T-helper 9 cell (primary cell): ENCODE measurements around the gene HSH2D.
"Not testable (repeated sequence)": the region's sequence is repeated elsewhere in the genome, so short reads cannot be mapped to it uniquely, and the experiment has no call there.

Experiments used
- DNase-seq: peaks from one replicate; pipeline ENCODE4 v3.0.0-alpha.2; 2020
- total RNA-seq, 2 donors: gene quantifications; one replicate each; lab custom pipeline; 2026; lab: John Stamatoyannopoulos, UW

The HSH2D gene, protein sequence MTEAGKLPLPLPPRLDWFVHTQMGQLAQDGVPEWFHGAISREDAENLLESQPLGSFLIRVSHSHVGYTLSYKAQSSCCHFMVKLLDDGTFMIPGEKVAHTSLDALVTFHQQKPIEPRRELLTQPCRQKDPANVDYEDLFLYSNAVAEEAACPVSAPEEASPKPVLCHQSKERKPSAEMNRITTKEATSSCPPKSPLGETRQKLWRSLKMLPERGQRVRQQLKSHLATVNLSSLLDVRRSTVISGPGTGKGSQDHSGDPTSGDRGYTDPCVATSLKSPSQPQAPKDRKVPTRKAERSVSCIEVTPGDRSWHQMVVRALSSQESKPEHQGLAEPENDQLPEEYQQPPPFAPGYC
- 21.3 to 31.1 reads per million in 2 donors for total RNA-seq

DNA sequence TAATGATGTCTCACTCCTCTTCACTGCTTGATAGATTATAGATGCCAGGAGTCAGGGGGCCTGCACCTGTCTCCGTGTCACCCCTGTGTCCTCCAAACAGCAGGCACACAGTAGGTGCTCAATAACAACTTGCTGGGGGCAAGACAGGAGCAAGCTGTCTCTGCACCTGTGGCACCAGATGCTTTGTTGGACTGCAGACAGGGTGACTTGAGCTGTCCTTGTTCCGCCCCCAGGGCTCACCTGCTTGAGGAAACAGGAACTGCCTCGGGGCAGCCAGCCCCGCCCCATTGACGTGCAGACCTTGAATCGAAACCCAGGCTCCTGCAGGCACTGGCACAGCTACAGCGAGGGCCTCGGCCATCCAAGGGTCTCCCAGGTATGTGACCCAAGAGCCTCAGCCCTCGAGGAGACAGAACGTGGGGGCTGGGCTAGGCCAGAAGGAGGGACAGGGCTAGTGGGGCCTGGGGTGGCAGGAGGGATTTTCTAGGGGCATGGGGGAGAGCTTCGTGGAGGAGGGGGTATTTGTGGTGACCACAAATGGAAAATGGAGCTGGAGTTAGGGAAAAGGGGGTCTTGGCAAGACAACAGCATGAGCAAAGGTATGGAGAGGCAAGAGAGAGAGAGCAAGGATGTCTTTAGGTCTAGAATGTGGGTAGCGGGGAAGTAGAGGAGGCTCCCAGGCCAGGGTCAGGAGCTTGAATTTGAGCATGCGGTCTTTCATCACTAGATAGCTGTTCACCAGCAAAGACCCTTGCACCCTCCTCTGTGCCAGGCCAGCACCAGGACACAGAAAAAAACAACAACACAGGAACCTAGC is at the start of gene HSH2D:
TSS of gene HSH2D (plus strand) at position 287 of the 817 bp plus-strand sequence. CDS start 5,066 bp downstream, outside the sequence.
- DNase-seq = peak; percentile 66

DNA sequence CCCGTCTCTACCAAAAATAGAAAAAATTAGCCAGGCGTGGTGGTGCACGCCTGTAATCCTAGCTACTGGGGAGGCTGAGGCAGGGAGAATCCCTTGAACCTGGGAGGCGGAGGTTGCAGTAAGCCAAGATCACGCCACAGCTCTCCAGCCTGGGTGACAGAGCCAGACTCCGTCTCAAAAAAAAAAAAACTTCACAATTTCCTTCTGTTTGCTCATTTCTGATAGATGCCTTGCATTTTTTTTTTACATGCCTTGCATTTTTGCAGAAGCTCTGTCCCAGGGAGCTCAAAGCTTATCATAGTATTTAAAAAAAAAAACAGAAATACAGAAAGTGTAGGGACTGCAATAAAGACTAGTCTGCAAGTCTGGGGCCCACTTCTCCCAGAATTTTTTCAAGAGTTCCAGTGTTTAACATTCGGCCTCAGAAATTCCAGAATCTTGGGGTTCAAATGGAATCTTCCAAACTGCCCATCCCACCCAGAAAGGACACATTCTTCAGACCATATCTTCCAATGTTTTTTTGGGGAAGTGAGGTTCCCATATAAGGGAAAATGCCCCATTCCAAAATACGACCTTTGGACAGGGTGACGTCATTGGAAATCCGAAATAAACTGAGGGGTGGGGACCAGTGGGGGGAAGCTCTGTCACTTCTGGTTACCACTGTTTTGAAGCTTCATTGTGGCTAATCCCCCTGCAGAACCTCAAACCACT is 49.0 kb upstream of the HSH2D start:
- DNase-seq = no peak

DNA sequence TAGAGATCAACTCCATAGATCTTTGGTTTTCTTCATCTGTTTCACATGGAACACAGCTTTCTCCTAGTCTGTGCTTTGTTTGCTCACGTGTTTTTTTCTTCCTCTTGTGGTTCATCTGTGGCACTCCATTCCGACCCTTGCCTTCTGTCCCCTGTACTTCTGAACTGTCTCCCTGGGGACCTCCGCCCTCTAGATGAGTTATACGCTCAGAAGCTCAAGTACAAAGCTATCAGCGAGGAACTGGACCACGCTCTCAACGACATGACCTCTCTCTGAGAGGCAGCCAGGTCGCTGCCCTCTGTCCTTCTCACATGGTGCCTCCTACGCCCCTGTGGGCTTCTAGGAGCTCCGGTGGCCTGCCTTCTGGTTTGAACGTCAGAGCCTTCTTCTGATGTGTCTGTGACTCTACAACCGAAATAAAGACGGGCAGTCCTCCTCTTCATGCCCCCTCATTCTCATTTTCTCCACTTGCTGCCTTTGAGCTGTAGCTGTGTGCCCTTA is 48.4 kb upstream of the HSH2D start:
- no peak for DNase-seq

DNA sequence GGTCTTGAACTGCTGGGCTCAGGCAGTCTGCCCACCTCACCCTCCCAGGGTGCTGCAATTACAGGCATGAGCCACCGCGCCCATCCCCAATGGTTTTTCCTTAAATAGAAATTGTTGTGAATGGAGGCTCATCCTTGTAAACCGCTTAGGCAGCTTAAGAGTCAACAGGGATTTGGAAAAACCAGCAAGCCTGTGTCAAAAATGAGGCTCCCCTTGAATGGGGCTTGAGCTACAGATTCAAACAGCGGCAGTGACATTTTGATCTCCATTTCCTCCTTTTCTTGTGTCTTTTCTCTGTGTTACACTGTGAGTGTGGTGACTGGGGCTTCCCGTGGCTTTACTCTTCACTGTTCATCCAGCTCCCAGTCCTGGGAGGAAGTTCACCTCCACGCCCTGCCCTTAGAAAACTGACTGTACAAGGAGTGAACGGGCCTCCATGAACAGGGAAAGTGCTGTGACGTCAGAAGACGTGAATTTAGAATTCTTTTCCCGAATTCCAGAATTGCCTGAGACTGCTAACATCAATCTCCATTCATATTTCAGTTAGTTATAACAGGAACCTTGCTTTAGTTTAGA is 47.1 kb upstream of the HSH2D start:
- no peak for DNase-seq

DNA sequence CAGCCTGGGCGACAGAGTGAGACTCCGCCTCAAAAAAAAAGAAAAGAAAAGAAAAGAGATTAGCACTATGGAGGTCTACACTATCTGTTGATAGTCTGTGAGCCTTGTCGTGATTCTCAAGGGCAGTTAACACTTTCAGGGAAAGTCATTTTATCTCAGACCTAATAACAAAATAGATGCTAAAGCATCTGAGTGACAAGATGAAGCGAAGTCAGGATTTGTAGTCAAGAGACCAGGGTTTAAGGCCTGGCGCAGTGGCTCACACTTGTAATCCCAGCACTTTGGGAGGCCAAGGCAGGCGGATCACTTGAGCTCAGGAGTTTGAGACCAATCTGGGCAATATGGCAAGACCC is 45.1 kb upstream of the HSH2D start:
- no peak for DNase-seq

DNA sequence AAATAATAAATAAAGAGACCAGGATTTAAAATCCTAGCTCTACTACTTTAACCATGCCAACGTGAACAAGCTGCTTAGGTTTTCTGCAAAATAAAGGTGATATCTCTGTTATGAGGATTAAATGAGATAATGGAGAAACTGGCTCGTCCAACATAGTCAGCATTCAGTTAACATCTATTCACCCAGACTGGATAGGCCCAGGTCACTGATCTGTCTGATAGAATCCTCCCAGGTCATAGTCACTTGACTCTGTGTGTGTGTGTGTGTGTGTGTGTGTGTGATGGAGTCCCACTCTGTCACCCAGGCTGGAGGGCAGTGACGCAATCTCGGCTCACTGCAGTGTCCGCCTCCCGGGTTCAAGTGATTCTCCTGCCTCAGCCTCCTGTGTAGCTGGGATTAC is 44.7 kb upstream of the HSH2D start:
- DNase-seq = no peak

DNA sequence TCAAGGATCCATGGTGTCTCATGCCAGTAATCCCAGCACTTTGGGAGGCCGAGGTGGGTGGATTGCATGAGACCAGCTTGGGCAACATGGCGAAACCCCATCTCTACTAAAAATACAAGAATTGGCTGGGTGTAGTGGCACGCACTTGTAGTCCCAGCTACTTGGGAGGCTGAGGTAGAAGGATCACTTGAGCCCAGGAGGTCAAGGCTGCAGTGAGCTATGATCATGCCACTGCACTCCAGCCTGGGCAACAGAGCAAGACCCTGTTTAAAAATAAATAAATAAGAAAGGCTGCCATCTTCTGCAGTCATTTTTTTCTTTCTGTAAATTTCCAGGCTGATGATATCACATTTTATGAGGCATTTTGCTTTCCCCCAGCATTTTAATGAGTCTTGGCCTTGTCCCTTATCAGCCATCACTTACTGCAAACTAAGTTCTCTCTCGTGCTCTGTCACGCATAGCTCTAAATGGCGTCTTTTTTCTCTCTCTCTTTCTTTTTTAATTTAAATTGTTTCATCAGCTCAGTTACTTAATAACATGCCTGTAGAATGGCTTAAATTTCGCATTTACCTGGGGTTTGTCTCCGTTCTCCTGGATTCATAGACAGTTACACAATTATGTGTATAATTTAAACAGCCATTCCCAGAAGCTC is 44.0 kb upstream of the HSH2D start:
- DNase-seq = not testable (repeated sequence)

DNA sequence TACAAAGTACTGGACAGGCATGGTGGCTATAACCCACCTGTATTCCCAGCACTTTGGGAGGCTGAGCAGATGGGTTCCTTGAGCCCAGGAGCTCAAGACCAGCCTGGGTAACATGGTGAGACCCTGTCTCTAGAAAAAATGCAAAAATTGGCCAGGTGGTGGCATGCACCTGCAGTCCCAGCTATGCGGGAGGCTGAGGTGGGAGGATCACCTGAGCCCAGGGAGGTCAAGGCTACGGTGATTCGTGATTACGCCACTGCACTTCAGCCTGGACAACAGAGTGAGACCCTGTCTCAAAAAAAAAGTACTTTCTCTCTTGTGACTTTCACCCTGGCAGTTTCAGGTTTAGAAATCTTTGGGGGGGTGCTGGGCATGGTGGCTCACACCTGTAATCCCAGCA is 43.0 kb upstream of the HSH2D start:
- no peak for DNase-seq

DNA sequence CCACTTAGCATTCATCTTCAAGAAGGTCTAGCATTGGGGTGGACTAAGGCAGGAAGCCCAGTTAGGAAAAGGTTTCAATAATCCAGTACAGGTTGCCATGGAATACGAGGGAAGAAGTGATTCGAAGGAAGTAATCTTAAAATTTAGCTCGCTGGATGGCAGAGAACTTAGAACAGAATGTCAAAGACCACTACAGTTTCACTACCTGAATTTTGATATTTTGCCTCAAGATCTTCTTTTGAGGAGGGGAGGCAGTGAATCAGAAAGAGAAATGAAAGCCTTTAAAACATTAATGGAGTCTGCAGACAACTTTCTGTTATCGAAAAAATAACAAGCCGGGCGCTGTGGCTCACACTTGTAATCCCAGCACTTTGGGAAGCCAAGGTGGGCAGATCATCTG is 38.8 kb upstream of the HSH2D start:
- DNase-seq = no peak

DNA sequence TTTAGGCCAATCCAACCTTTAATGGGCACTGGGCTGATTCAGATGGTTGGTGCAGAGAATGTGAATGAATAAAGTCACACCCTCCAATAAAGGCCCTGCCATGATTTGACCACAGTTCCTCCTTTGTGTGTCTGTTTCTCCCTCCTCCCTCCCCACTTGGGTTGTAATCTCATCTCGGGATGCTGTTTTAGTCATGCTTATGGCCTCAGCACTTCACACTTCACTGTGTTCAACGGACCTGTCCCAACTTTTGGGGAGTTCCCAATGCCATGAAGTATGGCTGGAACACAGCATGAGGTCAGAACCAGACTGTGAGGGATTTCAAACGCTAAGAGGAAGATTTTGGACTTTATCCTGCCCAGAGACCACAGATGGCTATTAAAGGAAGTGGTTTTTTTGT is 37.4 kb upstream of the HSH2D start:
- DNase-seq = no peak

DNA sequence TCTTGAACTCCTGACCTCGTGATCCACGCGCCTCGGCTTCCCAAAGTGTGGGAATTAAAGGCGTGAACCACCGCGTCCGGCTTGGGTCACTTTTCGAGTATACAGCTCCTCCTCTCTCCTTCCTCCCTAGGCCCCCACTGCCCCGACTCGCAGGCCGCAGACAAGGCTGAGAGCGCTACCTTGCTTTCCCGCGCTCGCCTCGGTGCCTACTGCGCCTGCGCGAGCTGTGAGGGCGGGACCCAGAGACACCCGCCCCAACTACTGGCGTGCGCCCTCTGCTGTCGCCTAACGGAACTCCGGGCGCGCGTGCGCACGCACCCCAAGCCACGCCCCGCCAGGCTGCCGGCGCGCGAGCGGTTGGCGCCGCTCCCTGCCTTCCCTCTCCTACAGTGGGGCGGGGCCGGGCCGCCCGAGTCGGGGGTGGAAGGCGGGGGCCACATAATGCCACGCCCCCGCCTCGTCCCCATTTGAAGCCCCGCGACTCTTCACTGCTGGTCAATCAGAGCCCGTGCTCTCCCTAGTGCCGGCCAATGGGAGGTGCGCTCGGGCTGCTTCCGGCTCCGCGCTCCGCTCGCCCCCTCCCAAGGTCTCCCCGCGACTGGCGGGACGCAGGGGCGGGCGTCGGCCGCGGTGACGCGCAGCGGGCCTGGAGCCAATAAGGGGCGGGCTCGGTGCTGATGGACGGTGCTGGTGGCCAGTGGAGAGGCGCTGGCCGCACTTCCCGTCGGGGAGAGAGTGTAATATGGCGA is 32.2 kb upstream of the HSH2D start, which contains the start of gene RAB8A:
TSS of gene RAB8A (plus strand) at position 730 of the 749 bp plus-strand sequence. CDS start at position 743, 13 bp downstream.
- DNase-seq = peak; percentile 99

DNA sequence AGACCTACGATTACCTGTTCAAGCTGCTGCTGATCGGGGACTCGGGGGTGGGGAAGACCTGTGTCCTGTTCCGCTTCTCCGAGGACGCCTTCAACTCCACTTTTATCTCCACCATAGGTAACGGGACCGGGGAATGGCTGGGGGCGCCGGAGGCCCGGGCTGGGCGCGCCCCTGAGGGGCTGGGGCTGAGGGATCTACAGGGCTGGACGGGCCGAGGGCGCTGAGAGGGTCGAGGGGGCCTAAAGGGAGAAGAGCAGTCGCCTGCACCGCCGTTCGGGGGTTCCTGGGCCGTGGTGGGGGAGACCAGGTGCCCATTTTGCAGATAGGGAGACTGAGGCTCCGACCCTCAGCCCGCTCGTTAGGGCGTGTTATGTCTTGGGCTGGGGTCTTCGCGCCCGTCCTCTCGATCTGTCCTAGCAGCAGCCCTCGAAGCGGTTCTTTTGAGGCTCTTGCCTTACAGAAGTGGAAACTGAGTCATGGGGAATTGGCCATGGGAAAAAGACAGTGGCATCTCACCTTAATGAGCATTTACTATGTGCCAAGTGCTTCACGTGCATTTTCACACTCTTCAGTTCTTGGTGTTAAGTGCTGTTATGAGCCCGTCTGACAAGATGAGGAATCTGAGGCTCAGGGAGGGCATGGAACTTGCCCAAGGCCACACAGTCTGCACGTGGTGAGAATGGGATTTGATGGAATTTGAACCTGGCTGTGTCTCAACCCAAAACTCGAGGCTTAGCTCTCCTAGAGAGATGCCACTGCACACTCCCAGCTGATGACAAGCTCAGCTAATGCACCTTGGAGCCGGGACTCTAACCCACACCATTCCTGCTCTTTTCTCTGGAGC is 31.4 kb upstream of the HSH2D start:
- DNase-seq = no peak

DNA sequence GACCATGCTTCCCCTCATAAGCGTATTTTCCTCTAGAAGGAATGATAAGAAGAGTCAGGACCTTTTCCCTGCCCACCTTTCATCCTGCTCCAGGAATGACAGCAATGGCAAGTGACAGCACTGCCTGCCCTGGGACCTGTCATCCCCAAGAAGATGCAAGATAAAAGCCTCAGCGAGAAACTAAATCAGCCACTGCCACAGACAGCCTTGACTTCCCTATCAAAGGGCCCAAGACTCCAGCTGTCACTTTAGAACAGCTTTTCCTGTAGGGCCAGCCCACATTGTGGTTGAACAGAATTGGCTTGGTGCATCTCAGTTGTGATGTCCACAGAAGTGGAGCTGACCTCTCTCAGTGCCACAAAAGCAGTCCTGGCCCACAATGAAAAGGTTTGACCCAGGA is 30.7 kb upstream of the HSH2D start:
- no peak for DNase-seq

DNA sequence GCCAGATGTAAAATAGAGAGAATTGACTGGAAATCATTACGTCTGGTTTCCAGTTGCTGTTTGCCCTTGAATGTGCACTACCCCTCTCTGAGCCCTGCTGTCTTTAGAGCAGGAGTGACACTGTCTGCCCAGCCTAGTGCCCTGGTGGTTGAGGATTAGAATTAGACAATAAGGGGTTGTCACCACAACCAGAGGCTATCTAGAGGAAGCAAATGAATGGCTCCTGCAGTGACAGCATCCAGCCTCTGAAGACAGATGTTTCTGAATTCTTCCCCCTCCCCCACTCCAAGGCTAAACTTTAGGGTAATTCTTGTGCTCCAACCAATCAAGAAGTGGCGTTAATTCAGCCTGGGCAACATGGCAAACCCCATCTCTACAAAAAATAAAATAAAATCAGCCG is 29.8 kb upstream of the HSH2D start:
- no peak for DNase-seq

DNA sequence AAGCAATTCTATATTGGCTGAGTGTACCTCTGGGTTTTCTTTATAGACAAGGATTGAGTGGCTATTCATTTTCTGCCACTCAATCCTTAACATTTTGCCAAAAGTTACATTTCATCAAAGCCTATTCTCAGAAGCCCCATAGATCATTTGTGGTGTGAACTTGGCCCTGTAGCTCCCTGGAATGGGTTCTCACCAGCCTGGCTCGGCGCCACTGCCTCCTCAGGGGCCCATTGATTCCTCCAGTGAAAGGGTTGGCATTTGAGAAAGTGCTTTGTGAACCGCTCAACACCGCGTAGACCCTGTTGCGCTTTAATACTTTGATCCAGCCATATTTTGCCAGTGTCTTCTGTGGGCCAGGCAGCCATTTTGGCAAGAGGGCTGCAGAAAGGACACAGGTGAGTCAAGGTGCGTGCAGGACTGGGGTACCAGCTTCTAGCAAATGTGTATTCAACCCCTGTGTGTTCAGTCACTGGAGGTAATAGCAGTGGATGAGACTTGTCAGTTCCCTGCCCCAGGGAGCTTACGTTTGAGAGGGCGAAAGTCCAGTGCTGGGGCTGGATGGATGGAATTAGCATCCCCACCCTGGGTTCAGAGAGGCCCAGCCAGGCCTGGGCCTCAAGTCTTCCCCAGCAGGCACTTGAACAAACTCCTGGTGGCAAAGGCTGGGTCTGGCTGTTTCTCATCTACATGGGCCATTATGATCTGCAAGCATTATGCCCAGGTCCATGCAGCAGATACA is 28.0 kb upstream of the HSH2D start:
- no peak for DNase-seq

DNA sequence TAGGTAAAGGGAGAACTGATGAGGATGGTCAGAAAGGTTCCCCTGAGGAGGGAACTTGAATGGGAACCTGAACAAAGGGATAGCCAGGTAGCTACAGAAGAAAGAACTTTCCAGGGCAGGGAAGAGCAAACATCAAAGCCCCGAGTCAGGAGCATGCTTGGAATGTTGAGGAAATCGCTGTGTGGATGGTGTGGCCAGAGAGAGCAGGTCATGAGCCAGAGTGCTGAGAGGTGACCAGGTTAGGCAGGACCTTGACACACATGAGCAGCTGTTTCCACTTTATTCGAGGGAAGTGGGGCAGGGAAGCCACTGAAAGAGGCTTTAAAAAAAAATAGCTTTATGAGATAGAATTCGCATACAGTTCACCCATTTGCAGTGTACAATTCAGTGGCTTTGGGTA is 27.4 kb upstream of the HSH2D start:
- DNase-seq = no peak

DNA sequence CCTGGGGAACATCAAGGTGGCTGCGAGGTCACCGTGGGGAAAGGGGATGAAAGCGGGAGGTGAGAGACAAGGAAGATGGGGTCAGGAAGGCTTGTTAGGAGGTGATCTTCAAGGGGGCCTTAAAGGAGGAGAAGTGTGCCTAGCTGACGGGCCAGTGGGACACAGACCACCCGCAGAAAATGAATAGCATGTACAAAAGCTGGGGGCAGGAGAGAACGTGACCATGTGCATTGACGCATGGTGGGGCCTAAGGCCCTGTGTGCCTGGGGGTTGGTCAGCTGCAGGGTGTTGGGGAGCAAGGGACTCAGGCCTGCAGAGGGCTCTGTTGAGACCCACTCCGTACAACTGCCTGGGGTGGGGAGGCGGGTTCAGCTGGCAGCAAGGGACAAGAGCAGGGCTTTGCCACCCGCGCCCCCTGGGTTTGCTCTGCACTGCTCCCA is 25.9 kb upstream of the HSH2D start:
- no peak for DNase-seq

DNA sequence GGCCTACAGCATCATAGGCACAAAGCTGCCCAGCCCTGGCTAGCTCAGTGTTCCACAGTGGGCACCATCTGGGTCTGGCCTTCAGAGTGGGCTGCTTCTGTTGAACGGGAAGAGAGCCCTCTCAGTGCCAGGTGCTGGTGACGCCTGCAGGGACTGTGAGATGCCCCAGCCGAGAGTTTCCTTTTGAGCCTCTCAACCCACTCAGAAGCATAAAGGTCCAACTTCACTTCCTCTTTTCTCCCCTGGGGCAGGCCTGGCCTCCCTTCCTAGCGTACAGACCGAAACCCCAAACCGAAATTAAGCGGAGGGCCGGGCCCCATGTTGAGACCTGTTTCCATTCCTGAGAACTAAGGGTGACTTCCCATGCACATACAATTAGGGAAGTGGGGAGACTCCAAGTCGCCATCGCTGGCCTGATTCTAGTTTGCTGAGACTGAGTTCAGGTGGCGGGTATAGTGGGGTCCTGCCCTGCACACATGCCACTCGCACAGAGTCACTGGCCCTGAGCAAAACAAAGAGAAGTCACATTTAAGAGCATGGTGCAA is 24.9 kb upstream of the HSH2D start:
- DNase-seq = no peak

DNA sequence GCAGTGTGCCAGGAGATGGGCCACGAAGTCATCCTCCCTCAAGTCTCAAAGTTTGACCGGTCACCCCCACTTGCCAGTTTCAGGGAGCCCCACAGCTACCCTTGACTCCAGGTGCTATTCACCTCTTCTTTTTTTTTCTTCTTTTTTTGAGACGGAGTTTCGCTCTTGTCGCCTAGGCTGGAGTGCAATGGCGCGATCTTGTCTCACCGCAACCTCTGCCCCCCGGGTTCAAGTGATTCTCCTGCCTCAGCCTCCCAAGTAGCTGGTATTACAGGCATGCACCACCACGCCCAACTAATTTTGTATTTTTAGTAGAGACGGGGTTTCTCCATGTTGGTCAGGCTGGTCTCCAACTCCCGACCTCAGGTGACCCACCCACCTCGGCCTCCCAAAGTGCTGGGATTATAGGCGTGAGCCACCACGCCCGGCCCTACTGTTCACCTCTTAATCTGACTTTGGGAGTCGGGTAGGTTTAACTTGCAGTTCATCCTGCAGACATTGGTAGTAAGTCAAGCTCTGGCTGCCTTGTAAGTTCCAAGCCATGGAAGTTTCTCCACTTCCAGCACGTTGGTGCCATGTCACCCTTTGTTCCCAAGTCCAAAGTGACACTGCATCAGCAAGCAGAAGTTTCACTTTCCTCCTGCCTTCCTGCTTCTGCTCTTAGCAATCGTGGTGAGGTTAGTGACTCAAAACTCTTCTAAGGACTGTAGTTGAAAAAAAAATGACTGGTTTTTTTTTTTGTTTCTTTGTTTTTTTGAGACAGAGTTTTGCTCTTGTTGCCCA is 24.2 kb upstream of the HSH2D start:
- DNase-seq = not testable (repeated sequence)
